ENCODE results near the gene IRF8. TPM values are rescaled to one million over a fixed set of nuclear protein-coding genes. Genes with fewer than 3 reads are reported as not detected.
"Not testable (repeated sequence)": the region's sequence is repeated elsewhere in the genome, so short reads cannot be mapped to it uniquely, and the experiment has no call there.

Gene IRF8
- total RNA-seq, 1 donor from 2014 or later: 0.59 TPM

- Mint-ChIP-seq H3K27ac (ENCODE audit: unreplicated experiment) (no peak overlapping the region), H3K27me3 (ENCODE audit: low read depth, unreplicated experiment) (peaks cover 13% of the 10 kb centered on the region), H3K9me3 (ENCODE audit: unreplicated experiment) (peaks cover 3% of the 10 kb centered on the region), H3K36me3 (ENCODE audit: low read depth, unreplicated experiment) (no peaks in the 10 kb centered on the region), H3K4me3 (ENCODE audit: unreplicated experiment) (no peak overlapping the region), H3K4me1 (ENCODE audit: low read depth, unreplicated experiment) (peaks cover 6% of the 10 kb centered on the region)
- H3K36me3 ChIP-seq (ENCODE audit: insufficient read depth, low read length): no peaks in the 10 kb centered on the region
- no peak overlapping the region for H3K9ac ChIP-seq (ENCODE audit: low read length)
- no peaks in the 10 kb centered on the region for H3K4me1 ChIP-seq (ENCODE audit: insufficient read depth, low read length)
- H3K27me3 ChIP-seq (ENCODE audit: insufficient read depth, low read length): peaks cover 18% of the 10 kb centered on the region
- H4K20me1 ChIP-seq (ENCODE audit: insufficient read depth, low read length): no peaks in the 10 kb centered on the region
- H3K27ac ChIP-seq (ENCODE audit: low read depth, low read length): no peak overlapping the region
- FAIRE-seq (no peak), DNase-seq (ENCODE audit: low read depth) (no peak)
- no peaks in the 10 kb centered on the region for H3K79me2 ChIP-seq (ENCODE audit: insufficient read depth, low read length)
- TF ChIP-seq, protein P1, sequence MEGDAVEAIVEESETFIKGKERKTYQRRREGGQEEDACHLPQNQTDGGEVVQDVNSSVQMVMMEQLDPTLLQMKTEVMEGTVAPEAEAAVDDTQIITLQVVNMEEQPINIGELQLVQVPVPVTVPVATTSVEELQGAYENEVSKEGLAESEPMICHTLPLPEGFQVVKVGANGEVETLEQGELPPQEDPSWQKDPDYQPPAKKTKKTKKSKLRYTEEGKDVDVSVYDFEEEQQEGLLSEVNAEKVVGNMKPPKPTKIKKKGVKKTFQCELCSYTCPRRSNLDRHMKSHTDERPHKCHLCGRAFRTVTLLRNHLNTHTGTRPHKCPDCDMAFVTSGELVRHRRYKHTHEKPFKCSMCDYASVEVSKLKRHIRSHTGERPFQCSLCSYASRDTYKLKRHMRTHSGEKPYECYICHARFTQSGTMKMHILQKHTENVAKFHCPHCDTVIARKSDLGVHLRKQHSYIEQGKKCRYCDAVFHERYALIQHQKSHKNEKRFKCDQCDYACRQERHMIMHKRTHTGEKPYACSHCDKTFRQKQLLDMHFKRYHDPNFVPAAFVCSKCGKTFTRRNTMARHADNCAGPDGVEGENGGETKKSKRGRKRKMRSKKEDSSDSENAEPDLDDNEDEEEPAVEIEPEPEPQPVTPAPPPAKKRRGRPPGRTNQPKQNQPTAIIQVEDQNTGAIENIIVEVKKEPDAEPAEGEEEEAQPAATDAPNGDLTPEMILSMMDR (IDR thresholded peaks at IDR 0.05; ENCODE audit: insufficient read depth, low read depth, low read length): no peak
- no peak for TF ChIP-seq EZH2 (IDR thresholded peaks at IDR 0.05; ENCODE audit: insufficient read depth, low read length)
- H3K4me2 ChIP-seq (ENCODE audit: low read length): no peak overlapping the region
- no peak overlapping the region for H3K4me3 ChIP-seq (ENCODE audit: insufficient read depth, low read depth, low read length)
- H2AFZ ChIP-seq (ENCODE audit: low read depth, low read length): no peak overlapping the region
- H3K9me3 ChIP-seq (ENCODE audit: insufficient read depth, low read depth, low read length): no peaks in the 10 kb centered on the region
Measured at GRCh38 chr16:85871756-85872155, 27.2 kb upstream of the IRF8 start.

- H3K4me3 Mint-ChIP-seq (ENCODE audit: unreplicated experiment): no peak overlapping the region
- peaks cover 18% of the 10 kb centered on the region for H3K27me3 ChIP-seq (ENCODE audit: insufficient read depth, low read length)
- no peak for DNase-seq (ENCODE audit: low read depth)
- no peaks in the 10 kb centered on the region for H4K20me1 ChIP-seq (ENCODE audit: insufficient read depth, low read length)
- H3K27ac Mint-ChIP-seq (ENCODE audit: unreplicated experiment): no peak overlapping the region
- TF ChIP-seq, protein P1 (IDR thresholded peaks at IDR 0.05; ENCODE audit: insufficient read depth, low read depth, low read length): no peak
- TF ChIP-seq EZH2 (IDR thresholded peaks at IDR 0.05; ENCODE audit: insufficient read depth, low read length): no peak
- H3K4me1 Mint-ChIP-seq (ENCODE audit: low read depth, unreplicated experiment): peaks cover 6% of the 10 kb centered on the region
- peaks cover 13% of the 10 kb centered on the region for H3K27me3 Mint-ChIP-seq (ENCODE audit: low read depth, unreplicated experiment)
- no peaks in the 10 kb centered on the region for H3K4me1 ChIP-seq (ENCODE audit: insufficient read depth, low read length)
- no peak overlapping the region for H3K4me3 ChIP-seq (ENCODE audit: insufficient read depth, low read depth, low read length)
- no peak overlapping the region for H3K4me2 ChIP-seq (ENCODE audit: low read length)
- H3K79me2 ChIP-seq (ENCODE audit: insufficient read depth, low read length): no peaks in the 10 kb centered on the region
- H3K9me3 ChIP-seq (ENCODE audit: insufficient read depth, low read depth, low read length): no peaks in the 10 kb centered on the region
- H3K27ac ChIP-seq (ENCODE audit: low read depth, low read length): no peak overlapping the region
- no peak for FAIRE-seq
- no peaks in the 10 kb centered on the region for H3K36me3 Mint-ChIP-seq (ENCODE audit: low read depth, unreplicated experiment)
- peaks cover 3% of the 10 kb centered on the region for H3K9me3 Mint-ChIP-seq (ENCODE audit: unreplicated experiment)
- H2AFZ ChIP-seq (ENCODE audit: low read depth, low read length): no peak overlapping the region
- H3K36me3 ChIP-seq (ENCODE audit: insufficient read depth, low read length): no peaks in the 10 kb centered on the region
- no peak overlapping the region for H3K9ac ChIP-seq (ENCODE audit: low read length)
Measured at GRCh38 chr16:85872734-85873133, 26.2 kb upstream of the IRF8 start.

- FAIRE-seq: no peak
- Histone ChIP-seq H3K27me3 (ENCODE audit: insufficient read depth, low read length) (peaks cover 16% of the 10 kb centered on the region), H3K9me3 (ENCODE audit: insufficient read depth, low read depth, low read length) (no peaks in the 10 kb centered on the region), H3K36me3 (ENCODE audit: insufficient read depth, low read length) (no peaks in the 10 kb centered on the region), H4K20me1 (ENCODE audit: insufficient read depth, low read length) (no peaks in the 10 kb centered on the region), H3K4me3 (ENCODE audit: insufficient read depth, low read depth, low read length) (no peak overlapping the region), H3K79me2 (ENCODE audit: insufficient read depth, low read length) (no peaks in the 10 kb centered on the region), H3K4me2 (ENCODE audit: low read length) (no peak overlapping the region), H3K4me1 (ENCODE audit: insufficient read depth, low read length) (no peaks in the 10 kb centered on the region), H3K27ac (ENCODE audit: low read depth, low read length) (no peak overlapping the region), H2AFZ (ENCODE audit: low read depth, low read length) (no peak overlapping the region), H3K9ac (ENCODE audit: low read length) (no peak overlapping the region)
- no peak overlapping the region for H3K4me3 Mint-ChIP-seq (ENCODE audit: unreplicated experiment)
- peaks cover 3% of the 10 kb centered on the region for H3K9me3 Mint-ChIP-seq (ENCODE audit: unreplicated experiment)
- peaks cover 13% of the 10 kb centered on the region for H3K27me3 Mint-ChIP-seq (ENCODE audit: low read depth, unreplicated experiment)
- TF ChIP-seq, protein P1 (IDR thresholded peaks at IDR 0.05; ENCODE audit: insufficient read depth, low read depth, low read length): no peak
- no peak for TF ChIP-seq EZH2 (IDR thresholded peaks at IDR 0.05; ENCODE audit: insufficient read depth, low read length)
- H3K27ac Mint-ChIP-seq (ENCODE audit: unreplicated experiment): no peak overlapping the region
- no peak for DNase-seq (ENCODE audit: low read depth)
- H3K36me3 Mint-ChIP-seq (ENCODE audit: low read depth, unreplicated experiment): no peaks in the 10 kb centered on the region
- peaks cover 6% of the 10 kb centered on the region for H3K4me1 Mint-ChIP-seq (ENCODE audit: low read depth, unreplicated experiment)
Measured at GRCh38 chr16:85873153-85873552, 25.8 kb upstream of the IRF8 start.

GRCh38 chr16:85874031-85874430 is 24.9 kb upstream of the IRF8 start:
- FAIRE-seq; H3K9ac ChIP-seq (ENCODE audit: low read length); H3K27ac Mint-ChIP-seq (ENCODE audit: unreplicated experiment); H3K4me3 Mint-ChIP-seq (ENCODE audit: unreplicated experiment); H3K4me3 ChIP-seq (ENCODE audit: insufficient read depth, low read depth, low read length); H3K79me2 ChIP-seq (ENCODE audit: insufficient read depth, low read length); H3K27ac ChIP-seq (ENCODE audit: low read depth, low read length); DNase-seq (ENCODE audit: low read depth); H3K27me3 Mint-ChIP-seq (ENCODE audit: low read depth, unreplicated experiment); H3K36me3 Mint-ChIP-seq (ENCODE audit: low read depth, unreplicated experiment); H3K4me2 ChIP-seq (ENCODE audit: low read length); H3K9me3 Mint-ChIP-seq (ENCODE audit: unreplicated experiment); H4K20me1 ChIP-seq (ENCODE audit: insufficient read depth, low read length); H3K9me3 ChIP-seq (ENCODE audit: insufficient read depth, low read depth, low read length); H3K36me3 ChIP-seq (ENCODE audit: insufficient read depth, low read length); H3K4me1 ChIP-seq (ENCODE audit: insufficient read depth, low read length); H2AFZ ChIP-seq (ENCODE audit: low read depth, low read length): not testable (repeated sequence)
- peaks cover 12% of the 10 kb centered on the region for H3K4me1 Mint-ChIP-seq (ENCODE audit: low read depth, unreplicated experiment)
- H3K27me3 ChIP-seq (ENCODE audit: insufficient read depth, low read length): peaks cover 16% of the 10 kb centered on the region

All from astrocyte (in vitro differentiated cells and primary cell).